Measurements from ENCODE around the gene HSD3B7. TPM values are rescaled to one million over a fixed set of nuclear protein-coding genes. Genes with fewer than 3 reads are reported as not detected.
A peak's percentile ranks its signal among the peaks of the same experiment; 100 is the strongest.

Gene HSD3B7
- total RNA-seq, 2 donors from 2014 or later = 10.3 to 10.7 TPM

DNA sequence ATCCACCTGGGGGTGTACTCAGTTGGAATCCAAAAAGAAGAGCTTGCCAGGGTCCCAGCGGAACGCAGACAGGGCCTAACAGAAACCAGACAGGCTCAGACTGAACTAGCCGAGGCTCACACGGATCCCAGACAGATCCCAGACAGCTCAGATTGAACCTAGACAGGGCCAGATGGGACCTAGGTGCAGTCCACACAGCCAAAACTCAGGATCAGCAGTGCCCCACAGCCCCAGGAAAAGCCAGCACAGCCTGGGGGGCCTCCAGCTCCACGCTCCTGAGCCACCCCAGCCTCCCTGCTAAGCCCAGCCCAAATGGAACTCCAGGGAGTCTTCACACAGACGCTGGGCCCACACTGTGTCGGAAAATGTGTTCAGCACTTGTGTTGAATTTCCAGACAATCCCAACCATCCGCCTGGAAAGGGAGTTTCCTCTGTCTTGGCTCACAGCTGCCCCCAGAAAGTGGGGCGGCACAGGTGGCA lies 17.9 kb downstream of the HSD3B7 start:
- 61% methylated on average over 9 of the region's 9 CpGs for WGBS
- intact Hi-C loops (cut with DNase I) = no loop called here
- TF ChIP-seq POLR2A (IDR thresholded peaks at IDR 0.05) = no peak
- TF ChIP-seq POLR2AphosphoS5 (IDR thresholded peaks at IDR 0.05) = no peak
- TF ChIP-seq CTCF (IDR thresholded peaks at IDR 0.05) = no peak
- Histone ChIP-seq H3K27me3 (replicated peaks; ENCODE audit: insufficient read depth) (no peaks in the 10 kb centered on the region), H3K9me3 (no peaks in the 10 kb centered on the region), H3K27ac (peak overlapping the region in 1 of 2 donors; percentile 39), H3K36me3 (no peaks in the 10 kb centered on the region), H3K4me3 (no peak overlapping the region), H3K4me1 (replicated peaks) (no peaks in the 10 kb centered on the region)
- DNase-seq (ENCODE audit: low spot score) = no peak

DNA sequence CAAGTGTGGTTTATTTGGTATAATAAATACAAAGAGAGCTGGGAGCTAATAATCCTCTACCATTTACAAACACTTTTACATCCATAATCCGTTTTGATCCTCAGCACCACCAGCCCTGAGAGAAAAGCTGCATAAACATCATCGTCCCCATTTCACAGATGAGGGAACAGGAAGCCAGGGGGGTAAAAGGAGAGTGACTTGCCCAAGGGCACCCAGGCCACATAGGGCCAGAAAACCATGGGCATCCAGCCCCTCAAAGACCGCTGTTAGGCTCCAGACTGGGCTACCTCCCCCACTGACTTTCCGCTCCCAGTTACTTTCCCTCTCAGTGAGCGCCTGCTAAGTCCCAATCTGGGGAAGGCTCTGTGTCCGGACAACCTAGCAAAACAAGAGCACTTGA lies 18.7 kb downstream of the HSD3B7 start:
- Histone ChIP-seq H3K9me3 (no peaks in the 10 kb centered on the region), H3K27ac (no peak overlapping the region), H3K27me3 (replicated peaks; ENCODE audit: insufficient read depth) (no peaks in the 10 kb centered on the region), H3K36me3 (no peaks in the 10 kb centered on the region), H3K4me3 (no peak overlapping the region), H3K4me1 (replicated peaks) (no peaks in the 10 kb centered on the region)
- DNase-seq (ENCODE audit: low spot score) = no peak
- 89% methylated on average over 6 of the region's 6 CpGs for WGBS
- intact Hi-C loops (cut with DNase I) = no loop called here
- TF ChIP-seq CTCF (IDR thresholded peaks at IDR 0.05) (no peak), POLR2A (IDR thresholded peaks at IDR 0.05) (no peak), POLR2AphosphoS5 (IDR thresholded peaks at IDR 0.05) (no peak)

- H3K4me1 ChIP-seq (replicated peaks) = no peaks in the 10 kb centered on the region
- no peaks in the 10 kb centered on the region for H3K9me3 ChIP-seq
- TF ChIP-seq CTCF (IDR thresholded peaks at IDR 0.05) (no peak), POLR2AphosphoS5 (IDR thresholded peaks at IDR 0.05) (no peak)
- H3K27me3 ChIP-seq (replicated peaks; ENCODE audit: insufficient read depth) = no peaks in the 10 kb centered on the region
- no peaks in the 10 kb centered on the region for H3K36me3 ChIP-seq
- 80% methylated on average over 2 of the region's 2 CpGs for WGBS
- no peak overlapping the region for H3K4me3 ChIP-seq
- intact Hi-C loops (cut with DNase I) = no loop called here
- no peak overlapping the region for H3K27ac ChIP-seq
- no peak for DNase-seq (ENCODE audit: low spot score)
These were observed 19.7 kb downstream of the HSD3B7 start for GRCh38 chr16:31004658-31005057.

GRCh38 chr16:31005350-31006085 lies 20.5 kb downstream of the HSD3B7 start:
- H3K4me3 ChIP-seq = no peak overlapping the region
- no peaks in the 10 kb centered on the region for H3K4me1 ChIP-seq (replicated peaks)
- intact Hi-C loops (cut with DNase I) = no loop called here
- H3K36me3 ChIP-seq = no peaks in the 10 kb centered on the region
- TF ChIP-seq CTCF (IDR thresholded peaks at IDR 0.05) = no peak
- TF ChIP-seq POLR2AphosphoS5 (IDR thresholded peaks at IDR 0.05) = no peak
- no peak for TF ChIP-seq POLR2A (IDR thresholded peaks at IDR 0.05)
- no peaks in the 10 kb centered on the region for H3K9me3 ChIP-seq
- 79% methylated on average over 16 of the region's 16 CpGs for WGBS
- H3K27ac ChIP-seq = no peak overlapping the region
- H3K27me3 ChIP-seq (replicated peaks; ENCODE audit: insufficient read depth) = no peaks in the 10 kb centered on the region
- DNase-seq (ENCODE audit: low spot score) = no peak

DNA sequence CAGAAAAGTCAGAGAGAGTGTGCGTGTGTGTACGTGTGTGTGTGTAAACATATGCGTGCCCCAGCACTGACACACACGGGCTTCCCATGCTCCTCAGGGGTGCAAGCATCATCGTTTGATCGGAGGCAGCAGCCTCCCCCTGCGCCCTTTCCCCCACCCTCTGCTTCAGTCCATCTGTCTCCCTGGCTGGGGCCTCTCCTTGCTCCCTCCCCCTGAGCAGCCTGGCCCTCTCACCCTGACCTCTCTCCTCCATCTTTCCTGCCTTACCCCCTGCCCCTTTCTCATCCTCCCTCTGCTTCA lies 21.0 kb downstream of the HSD3B7 start:
- no peaks in the 10 kb centered on the region for H3K9me3 ChIP-seq
- TF ChIP-seq CTCF (IDR thresholded peaks at IDR 0.05) (no peak), POLR2A (IDR thresholded peaks at IDR 0.05) (no peak), POLR2AphosphoS5 (IDR thresholded peaks at IDR 0.05) (no peak)
- H3K36me3 ChIP-seq = no peaks in the 10 kb centered on the region
- H3K4me3 ChIP-seq = no peak overlapping the region
- WGBS = 56% methylated on average over 7 of the region's 7 CpGs
- H3K27ac ChIP-seq = no peak overlapping the region
- DNase-seq (ENCODE audit: low spot score) = no peak
- intact Hi-C loops (cut with DNase I) = no loop called here
- H3K27me3 ChIP-seq (replicated peaks; ENCODE audit: insufficient read depth) = no peaks in the 10 kb centered on the region
- no peaks in the 10 kb centered on the region for H3K4me1 ChIP-seq (replicated peaks)

Data from prostate gland (tissue), 2 donors.